ENCODE measurements around the gene CEBPZOS. TPM values are rescaled to one million over a fixed set of nuclear protein-coding genes. Genes with fewer than 3 reads are reported as not detected.

CEBPZOS gene
- total RNA-seq, 3 donors from 2014 or later (not counting 1 experiment from before 2014, with no cell fraction given) = 30.3 to 37.0 (median 30.9) TPM

DNA sequence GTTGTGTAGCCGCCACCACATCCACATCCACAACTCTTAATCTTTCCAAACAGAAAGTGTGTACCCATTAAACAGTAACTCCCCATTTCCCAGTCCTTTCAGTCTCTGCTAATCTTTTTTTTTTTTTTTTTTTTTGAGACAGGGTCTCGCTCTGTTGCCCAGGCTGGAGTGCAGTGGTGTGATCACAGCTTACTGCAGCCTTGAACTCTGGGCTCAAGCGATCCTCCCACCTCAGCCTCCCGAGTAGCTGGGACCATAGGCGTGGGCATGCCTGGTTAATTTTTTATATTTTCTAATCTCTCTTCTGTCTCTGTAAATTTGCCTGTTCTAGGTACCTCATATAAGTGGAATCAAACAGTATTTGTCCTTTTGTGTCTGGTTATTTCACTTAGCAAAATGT, 43.1 kb upstream of the CEBPZOS start:
- 92% methylated on average over 1 of the region's 5 CpGs for WGBS (ENCODE audit: insufficient coverage)
- no peak overlapping the region for H3K27ac ChIP-seq (ENCODE audit: low read length)
- peaks cover 9% of the 10 kb centered on the region for H3K36me3 ChIP-seq (ENCODE audit: control insufficient read depth, insufficient read depth, low read length)
- no peaks in the 10 kb centered on the region for H3K9me3 ChIP-seq (ENCODE audit: control insufficient read depth, insufficient read depth, low read length)
- H3K4me1 ChIP-seq (ENCODE audit: control insufficient read depth, insufficient read depth, low read length) = peaks cover 19% of the 10 kb centered on the region
- DNase-seq = no peak
- ATAC-seq = no peak
- no peaks in the 10 kb centered on the region for H3K27me3 ChIP-seq (ENCODE audit: control insufficient read depth, insufficient read depth, low read length)
- Mint-ChIP-seq H3K27me3 (ENCODE audit: low read depth in 2 of 2) (no peaks in the 10 kb centered on the region), H3K4me1 (peaks cover 52 to 59% of the 10 kb centered on the region in 2 donors), H3K4me3 (no peak overlapping the region), H3K9me3 (no peaks in the 10 kb centered on the region), H3K36me3 (no peaks in the 10 kb centered on the region), H3K27ac (peak overlapping the region; percentile 18 to 45)
- no peak overlapping the region for H3K4me3 ChIP-seq (ENCODE audit: low read length)
- TF ChIP-seq, protein P1, sequence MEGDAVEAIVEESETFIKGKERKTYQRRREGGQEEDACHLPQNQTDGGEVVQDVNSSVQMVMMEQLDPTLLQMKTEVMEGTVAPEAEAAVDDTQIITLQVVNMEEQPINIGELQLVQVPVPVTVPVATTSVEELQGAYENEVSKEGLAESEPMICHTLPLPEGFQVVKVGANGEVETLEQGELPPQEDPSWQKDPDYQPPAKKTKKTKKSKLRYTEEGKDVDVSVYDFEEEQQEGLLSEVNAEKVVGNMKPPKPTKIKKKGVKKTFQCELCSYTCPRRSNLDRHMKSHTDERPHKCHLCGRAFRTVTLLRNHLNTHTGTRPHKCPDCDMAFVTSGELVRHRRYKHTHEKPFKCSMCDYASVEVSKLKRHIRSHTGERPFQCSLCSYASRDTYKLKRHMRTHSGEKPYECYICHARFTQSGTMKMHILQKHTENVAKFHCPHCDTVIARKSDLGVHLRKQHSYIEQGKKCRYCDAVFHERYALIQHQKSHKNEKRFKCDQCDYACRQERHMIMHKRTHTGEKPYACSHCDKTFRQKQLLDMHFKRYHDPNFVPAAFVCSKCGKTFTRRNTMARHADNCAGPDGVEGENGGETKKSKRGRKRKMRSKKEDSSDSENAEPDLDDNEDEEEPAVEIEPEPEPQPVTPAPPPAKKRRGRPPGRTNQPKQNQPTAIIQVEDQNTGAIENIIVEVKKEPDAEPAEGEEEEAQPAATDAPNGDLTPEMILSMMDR (IDR thresholded peaks at IDR 0.05) = no peak
- intact Hi-C loops (cut with micrococcal nuclease) = loop anchor here (10.0 kb wide), 1 partner anchor 722 kb away; no protein-coding TSS in a partner anchor

DNA sequence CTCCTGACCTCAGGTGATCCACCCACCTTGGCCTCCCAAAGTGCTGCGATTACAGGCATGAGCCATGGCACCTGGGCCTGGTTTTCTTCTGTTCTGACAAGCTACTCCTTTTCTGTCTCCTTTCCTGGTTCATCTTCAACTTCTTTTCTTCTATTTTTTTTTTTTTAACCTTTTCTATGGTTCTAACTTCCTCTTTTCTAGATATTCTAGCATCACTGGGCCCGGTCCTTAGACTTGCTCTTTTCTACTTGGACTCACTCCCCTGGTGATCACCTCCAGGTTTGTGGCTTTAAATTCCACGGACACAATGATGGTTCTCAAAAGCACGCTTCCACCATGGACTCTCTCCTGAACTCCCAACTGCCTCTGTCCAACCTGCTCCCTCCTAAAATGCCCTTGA, 41.5 kb upstream of the CEBPZOS start:
- TF ChIP-seq, protein P1 (IDR thresholded peaks at IDR 0.05) = no peak
- ATAC-seq (no peak), DNase-seq (no peak)
- 71% methylated on average over 4 of the region's 4 CpGs for WGBS (ENCODE audit: insufficient coverage)
- Histone ChIP-seq H3K27me3 (ENCODE audit: control insufficient read depth, insufficient read depth, low read length) (no peaks in the 10 kb centered on the region), H3K36me3 (ENCODE audit: control insufficient read depth, insufficient read depth, low read length) (peaks cover 3% of the 10 kb centered on the region), H3K4me3 (ENCODE audit: low read length) (no peak overlapping the region), H3K4me1 (ENCODE audit: control insufficient read depth, insufficient read depth, low read length) (peaks cover 19% of the 10 kb centered on the region), H3K9me3 (ENCODE audit: control insufficient read depth, insufficient read depth, low read length) (no peaks in the 10 kb centered on the region), H3K27ac (ENCODE audit: low read length) (peak overlapping the region; percentile 18)
- Mint-ChIP-seq H3K4me1 (peaks cover 43 to 47% of the 10 kb centered on the region in 2 donors), H3K27me3 (ENCODE audit: low read depth in 2 of 2) (no peaks in the 10 kb centered on the region), H3K27ac (peak overlapping the region; percentile 87 to 89), H3K9me3 (no peaks in the 10 kb centered on the region), H3K4me3 (peak overlapping the region; percentile 14), H3K36me3 (no peaks in the 10 kb centered on the region)
- intact Hi-C loops (cut with micrococcal nuclease) = loop anchor here (10.0 kb wide), 1 partner anchor 720 kb away; no protein-coding TSS in a partner anchor

DNA sequence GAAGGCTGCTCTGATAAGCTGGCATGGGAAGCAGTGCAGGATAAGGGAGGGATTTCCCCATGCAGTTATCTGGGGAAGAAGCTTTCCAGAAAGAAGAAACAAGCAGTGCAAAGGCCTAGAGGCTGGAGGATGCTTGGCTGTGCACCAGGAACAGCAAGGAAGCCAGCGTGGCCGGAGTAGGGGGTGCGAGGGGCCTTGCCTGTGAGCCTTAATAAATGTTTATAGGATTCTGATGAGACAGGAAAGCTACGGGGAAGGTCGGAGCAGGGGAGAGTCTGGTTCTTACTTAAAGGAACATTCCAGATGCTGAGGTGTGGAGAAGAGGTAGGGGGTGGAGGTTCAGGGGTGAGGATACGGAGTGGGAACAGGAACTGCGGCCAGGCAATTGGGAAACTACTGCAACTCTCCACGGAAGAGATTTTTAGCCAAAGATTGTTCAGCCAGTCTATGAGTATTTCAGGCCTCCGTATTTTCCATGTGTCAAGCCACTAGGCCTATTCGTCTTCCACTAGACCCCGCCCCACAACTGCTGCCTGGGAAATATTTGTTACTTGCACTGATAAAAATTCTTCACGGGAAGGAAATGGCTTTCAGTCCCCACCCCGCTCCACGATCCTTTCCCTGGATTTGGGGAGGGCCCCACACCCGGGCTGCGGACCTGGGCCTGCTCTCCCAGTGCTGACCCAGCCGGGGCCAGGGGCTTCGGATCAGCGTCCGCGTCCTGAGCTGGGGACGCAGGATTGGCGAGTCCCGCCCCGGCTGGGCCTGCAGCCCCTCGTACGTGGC, 40.0 kb upstream of the CEBPZOS start:
- Mint-ChIP-seq H3K27ac (peak overlapping the region; percentile 87 to 89), H3K36me3 (no peaks in the 10 kb centered on the region), H3K27me3 (ENCODE audit: low read depth in 2 of 2) (no peaks in the 10 kb centered on the region), H3K9me3 (no peaks in the 10 kb centered on the region), H3K4me3 (peak overlapping the region; percentile 94), H3K4me1 (peaks cover 37 to 39% of the 10 kb centered on the region in 2 donors)
- intact Hi-C loops (cut with micrococcal nuclease) = loop anchor here (2.0 to 10.0 kb wide), 2 partner anchors 41 to 719 kb away; partner anchors contain the start of gene CEBPZOS
- peaks cover 3% of the 10 kb centered on the region for H3K36me3 ChIP-seq (ENCODE audit: control insufficient read depth, insufficient read depth, low read length)
- no peaks in the 10 kb centered on the region for H3K27me3 ChIP-seq (ENCODE audit: control insufficient read depth, insufficient read depth, low read length)
- peak overlapping the region; percentile 63 for H3K27ac ChIP-seq (ENCODE audit: low read length)
- DNase-seq (peak in 1 of 2 donors; percentile 46), ATAC-seq (peak; percentile 13 to 28 (median 14))
- TF ChIP-seq, protein P1 (IDR thresholded peaks at IDR 0.05) = no peak
- H3K4me3 ChIP-seq (ENCODE audit: low read length) = peak overlapping the region; percentile 87
- no peaks in the 10 kb centered on the region for H3K9me3 ChIP-seq (ENCODE audit: control insufficient read depth, insufficient read depth, low read length)
- peaks cover 19% of the 10 kb centered on the region for H3K4me1 ChIP-seq (ENCODE audit: control insufficient read depth, insufficient read depth, low read length)
- 3% methylated on average over 27 of the region's 27 CpGs for WGBS (ENCODE audit: insufficient coverage)

Data from natural killer cell (primary cell).